Lower leg skin (tissue), 4 donors: ENCODE results near the gene CALN1. TPM values are rescaled to one million over a fixed set of nuclear protein-coding genes. Genes with fewer than 3 reads are reported as not detected.

ENCODE experiments used
- DNase-seq, 2 donors: peaks; one replicate each; pipeline ENCODE4 v3.0.0-alpha.2; 2019; ENCODE audit warnings: low spot score in 2 of 2
- H3K4me3 ChIP-seq: fragments of 200-600 bp; sonication (generic); 2 replicates; pipeline ENCODE4 v1.5.1; 2017; ENCODE audit warnings: mild to moderate bottlenecking, low read depth; ENCODE audit not compliant: poor library complexity, severe bottlenecking
- POLR2A ChIP-seq, 2 donors: fragments of 450-650 bp; IDR thresholded peaks; one replicate each; pipeline ENCODE4 v1.6.1; 2016 to 2017; ENCODE audit warnings: antibody characterized with exemption in 2 of 2, mild to moderate bottlenecking in 1 of 2, moderate library complexity in 1 of 2
- WGBS, 2 donors: methylation state at CpG; one replicate each; pipeline ENCODE4 v1.1.5; 2018; 5-methylcytosine and 5-hydroxymethylcytosine counted together
- intact Hi-C: fragments of 100-400 bp; cut with DNase I; formaldehyde crosslinking; loops from one replicate; pipeline ENCODE4 v1.15.0; 2023; ENCODE audit warnings: low total_unique reads
- total RNA-seq, 4 donors: library from RNA; depleted of rRNA; stranded (reverse); fragments of >200 nt; gene quantifications; one replicate each; pipeline ENCODE4 v1.1.0, GENCODE V29; 2016
- TF ChIP-seq, protein P1 (sequence below), 3 donors: fragments of 450-650 bp; IDR thresholded peaks; one replicate each; pipeline ENCODE4 v1.5.1; 2016; ENCODE audit warnings: antibody characterized with exemption in 3 of 3, mild to moderate bottlenecking in 3 of 3, moderate library complexity in 2 of 3

Gene CALN1
- total RNA-seq, 4 donors from 2014 or later, result 2.3 to 11.2 (median 7.3) TPM

DNA sequence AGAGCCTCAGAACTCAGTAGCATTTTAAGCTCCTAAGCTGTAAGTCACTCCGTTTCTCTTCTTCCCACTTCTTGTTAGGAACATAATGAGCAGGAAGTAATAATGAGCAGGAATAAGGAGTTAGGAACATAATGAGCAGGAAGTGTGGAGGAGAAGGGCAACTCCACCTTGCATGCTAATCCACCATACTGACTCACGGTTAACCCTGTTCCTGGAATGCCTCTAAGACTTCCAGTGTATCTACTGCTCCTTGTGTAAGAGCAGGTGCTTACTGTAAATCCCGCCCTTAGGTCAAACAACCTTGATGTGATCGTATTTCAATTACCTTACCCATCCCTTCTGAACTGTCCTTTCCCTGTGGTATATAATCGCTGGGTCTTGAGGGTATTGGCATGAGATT, 528.7 kb downstream of the CALN1 start:
- no peak for DNase-seq
- intact Hi-C loops, result no loop called here
- H3K4me3 ChIP-seq, result no peak overlapping the region
- 71 to 73% methylated on average over 5 of the region's 5 CpGs for WGBS, 2 donors
- TF ChIP-seq, protein P1, sequence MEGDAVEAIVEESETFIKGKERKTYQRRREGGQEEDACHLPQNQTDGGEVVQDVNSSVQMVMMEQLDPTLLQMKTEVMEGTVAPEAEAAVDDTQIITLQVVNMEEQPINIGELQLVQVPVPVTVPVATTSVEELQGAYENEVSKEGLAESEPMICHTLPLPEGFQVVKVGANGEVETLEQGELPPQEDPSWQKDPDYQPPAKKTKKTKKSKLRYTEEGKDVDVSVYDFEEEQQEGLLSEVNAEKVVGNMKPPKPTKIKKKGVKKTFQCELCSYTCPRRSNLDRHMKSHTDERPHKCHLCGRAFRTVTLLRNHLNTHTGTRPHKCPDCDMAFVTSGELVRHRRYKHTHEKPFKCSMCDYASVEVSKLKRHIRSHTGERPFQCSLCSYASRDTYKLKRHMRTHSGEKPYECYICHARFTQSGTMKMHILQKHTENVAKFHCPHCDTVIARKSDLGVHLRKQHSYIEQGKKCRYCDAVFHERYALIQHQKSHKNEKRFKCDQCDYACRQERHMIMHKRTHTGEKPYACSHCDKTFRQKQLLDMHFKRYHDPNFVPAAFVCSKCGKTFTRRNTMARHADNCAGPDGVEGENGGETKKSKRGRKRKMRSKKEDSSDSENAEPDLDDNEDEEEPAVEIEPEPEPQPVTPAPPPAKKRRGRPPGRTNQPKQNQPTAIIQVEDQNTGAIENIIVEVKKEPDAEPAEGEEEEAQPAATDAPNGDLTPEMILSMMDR (IDR thresholded peaks at IDR 0.05), result no peak
- no peak for TF ChIP-seq POLR2A (IDR thresholded peaks at IDR 0.05)

DNA sequence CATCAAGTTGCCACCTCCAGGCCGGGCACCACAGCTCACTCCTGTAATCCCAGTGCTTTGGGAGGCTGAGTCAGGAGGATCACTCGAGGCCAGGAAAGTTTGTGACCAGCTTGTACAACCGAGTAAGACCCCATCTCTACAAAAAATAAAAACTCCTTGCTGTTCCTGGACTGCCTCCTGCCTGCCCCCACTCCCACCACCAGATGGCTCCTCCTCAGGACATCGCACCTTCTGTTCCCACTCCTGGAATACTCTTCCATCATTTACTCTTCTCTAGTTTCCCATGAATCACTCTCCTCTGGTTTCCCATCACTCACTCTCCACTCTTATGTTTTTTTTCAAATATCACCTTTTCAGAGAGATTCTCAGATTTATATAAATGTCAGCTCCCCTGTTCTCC, 540.7 kb downstream of the CALN1 start:
- no peak for TF ChIP-seq POLR2A (IDR thresholded peaks at IDR 0.05)
- TF ChIP-seq, protein P1 (IDR thresholded peaks at IDR 0.05), result no peak
- H3K4me3 ChIP-seq, result no peak overlapping the region
- WGBS, 2 donors, result 75 to 77% methylated on average over 4 of the region's 4 CpGs
- intact Hi-C loops, result no loop called here
- no peak for DNase-seq

DNA sequence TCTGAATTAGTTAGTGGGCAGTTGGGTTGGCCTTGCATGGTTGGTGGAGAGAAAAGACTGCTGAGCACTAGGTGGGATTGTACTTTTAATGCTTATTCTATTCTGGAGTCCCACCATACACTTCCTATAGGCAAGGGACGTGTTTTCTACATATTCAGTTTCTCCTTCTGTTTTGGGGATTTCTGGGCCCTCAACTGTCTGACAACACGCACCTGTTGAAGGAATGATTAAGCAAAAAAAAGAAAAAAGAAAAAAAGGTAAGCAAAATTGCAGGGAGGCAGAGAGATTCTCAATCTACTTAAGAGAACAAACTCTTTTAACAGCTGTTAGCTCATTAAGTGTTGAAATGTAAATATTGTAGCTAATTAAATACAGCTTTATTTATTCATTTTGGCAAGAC, 541.3 kb downstream of the CALN1 start:
- no peak for DNase-seq
- H3K4me3 ChIP-seq, result no peak overlapping the region
- TF ChIP-seq POLR2A (IDR thresholded peaks at IDR 0.05), result no peak
- TF ChIP-seq, protein P1 (IDR thresholded peaks at IDR 0.05), result no peak
- intact Hi-C loops, result no loop called here
- 57 to 66% methylated on average over 2 of the region's 2 CpGs for WGBS, 2 donors

DNA sequence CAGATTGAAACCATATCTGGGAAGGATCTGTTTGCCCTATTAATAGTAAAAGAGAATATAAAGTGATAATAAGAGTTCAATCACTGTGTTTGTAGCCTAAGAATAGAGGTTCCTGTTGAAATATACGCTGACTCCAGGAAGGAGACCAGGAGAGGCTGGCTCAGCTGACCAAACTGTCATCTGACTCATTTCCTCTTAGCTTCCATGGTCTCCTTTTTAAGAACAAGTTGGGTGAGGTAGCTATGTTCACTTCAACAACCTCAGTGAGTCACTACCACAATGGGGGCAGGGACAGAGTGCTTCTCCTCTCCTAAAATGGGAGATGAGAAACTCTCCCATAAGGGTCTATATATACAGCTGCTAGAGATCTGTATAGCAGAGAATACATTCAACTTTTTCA, 543.3 kb downstream of the CALN1 start:
- no peak for DNase-seq
- H3K4me3 ChIP-seq, result no peak overlapping the region
- intact Hi-C loops, result no loop called here
- TF ChIP-seq, protein P1 (IDR thresholded peaks at IDR 0.05), result no peak
- TF ChIP-seq POLR2A (IDR thresholded peaks at IDR 0.05), result no peak
- WGBS, 2 donors, result 58 to 59% methylated on average over 1 of the region's 1 CpG

DNA sequence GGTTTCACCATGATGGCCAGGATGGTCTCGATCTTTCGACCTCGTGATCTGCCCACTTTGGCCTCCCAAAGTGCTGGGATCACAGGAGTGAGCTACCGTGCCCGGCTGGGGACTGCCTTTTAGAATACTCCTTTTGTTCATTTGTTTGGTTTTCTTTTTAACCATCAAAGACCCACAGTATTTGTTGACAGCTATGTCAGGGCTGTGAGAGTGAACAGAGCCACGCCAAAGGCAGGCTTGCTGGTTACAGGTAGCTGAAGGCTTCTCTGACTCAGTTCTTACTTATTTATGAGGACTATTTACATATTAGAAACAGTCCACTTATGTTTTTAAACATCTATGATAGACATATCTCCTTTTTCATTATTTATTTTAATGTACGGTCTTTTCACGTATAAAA, 544.5 kb downstream of the CALN1 start:
- WGBS, 2 donors, result 77 to 89% methylated on average over 8 of the region's 8 CpGs
- intact Hi-C loops, result no loop called here

DNA sequence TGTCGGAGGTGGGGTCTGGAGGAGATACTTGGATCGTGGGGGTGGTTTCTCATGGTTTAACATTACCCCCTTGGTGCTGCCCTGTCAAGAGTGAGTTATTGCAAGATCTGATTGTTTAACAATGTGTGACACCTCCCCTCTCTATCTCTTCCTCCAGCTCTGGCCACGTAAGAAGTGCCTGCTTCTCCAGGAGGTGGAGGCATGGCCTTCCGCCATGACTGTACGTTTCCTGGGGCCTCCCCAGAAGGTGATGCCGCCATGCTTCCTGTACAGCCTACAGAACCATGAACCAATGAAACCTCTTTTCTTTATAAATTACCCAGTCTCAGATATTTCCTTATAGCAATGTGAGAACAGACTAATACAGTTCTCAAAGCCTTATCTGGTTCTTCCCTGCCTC, 547.0 kb downstream of the CALN1 start:
- no peak overlapping the region for H3K4me3 ChIP-seq
- no peak for TF ChIP-seq POLR2A (IDR thresholded peaks at IDR 0.05)
- TF ChIP-seq, protein P1 (IDR thresholded peaks at IDR 0.05), result no peak
- no peak for DNase-seq
- intact Hi-C loops, result no loop called here
- WGBS, 2 donors, result 68 to 71% methylated on average over 6 of the region's 6 CpGs

More for the DNA sequence above, 544.5 kb downstream of the CALN1 start:
- TF ChIP-seq, protein P1 (IDR thresholded peaks at IDR 0.05), result no peak
- no peak for TF ChIP-seq POLR2A (IDR thresholded peaks at IDR 0.05)
- no peak for DNase-seq
- H3K4me3 ChIP-seq, result no peak overlapping the region
